ENCODE results near the gene MMP24.

Gene MMP24

DNA sequence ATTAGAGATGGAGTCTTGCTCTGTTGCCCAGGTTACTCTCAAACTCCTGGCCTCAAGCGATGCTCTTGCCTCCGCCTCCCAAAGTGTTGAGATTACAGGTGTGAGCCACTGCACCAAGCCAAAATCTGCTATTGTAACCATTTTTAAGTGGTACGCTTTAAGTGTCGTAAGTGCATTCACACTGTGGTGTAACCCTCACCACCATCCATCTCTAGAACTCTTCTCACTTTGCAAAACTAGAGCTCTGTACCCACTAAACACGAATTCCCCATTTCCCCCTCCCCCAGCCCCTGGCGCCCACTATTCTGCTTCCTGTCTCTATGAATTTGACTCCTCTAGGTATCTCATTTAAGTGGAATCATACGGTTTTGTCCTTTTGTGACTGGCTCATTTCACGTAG lies 68.6 kb downstream of the MMP24 start:
- DNase-seq = no peak

DNA sequence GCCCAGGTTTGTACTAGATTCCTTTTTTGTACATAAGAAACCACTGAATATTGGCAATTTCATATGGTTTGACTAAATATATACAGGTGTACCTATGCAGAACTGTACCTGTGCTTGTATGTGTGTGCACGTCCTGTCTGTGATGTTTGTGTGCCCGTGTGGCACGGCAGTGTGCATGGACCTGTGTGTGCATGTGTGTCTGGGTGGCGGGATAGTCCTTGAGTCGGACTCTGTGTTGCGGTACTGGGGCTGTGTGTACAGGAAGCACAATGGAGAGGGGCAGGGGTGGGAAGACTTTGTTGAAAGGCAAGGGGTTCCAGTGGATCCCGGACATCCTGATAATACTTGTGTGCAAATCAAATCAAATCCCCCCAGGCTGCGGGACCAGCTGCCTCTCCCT lies 69.2 kb downstream of the MMP24 start:
- DNase-seq = no peak

DNA sequence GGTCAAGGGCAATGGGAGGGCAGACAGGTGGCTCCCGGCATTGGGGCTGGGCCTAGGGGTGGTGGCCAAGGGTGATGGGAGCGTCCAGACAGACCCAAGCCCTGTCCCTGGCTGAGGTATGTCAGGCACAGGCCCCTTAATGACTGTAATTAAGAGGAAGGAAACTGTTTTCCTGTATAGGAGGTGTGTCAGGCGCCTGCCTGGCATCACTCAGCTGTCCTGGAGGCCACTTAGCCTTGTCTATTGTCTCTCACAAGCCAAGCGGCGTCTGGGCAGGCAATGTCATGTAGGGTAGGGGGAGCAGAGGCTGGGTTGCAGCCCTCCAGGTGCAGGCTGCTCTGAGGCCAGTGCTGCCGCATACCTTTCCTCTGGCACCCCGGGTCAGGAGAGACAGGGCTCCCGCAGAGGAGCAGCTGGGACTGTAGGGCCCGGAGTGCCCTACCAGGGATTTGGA lies 69.6 kb downstream of the MMP24 start:
- DNase-seq = no peak

DNA sequence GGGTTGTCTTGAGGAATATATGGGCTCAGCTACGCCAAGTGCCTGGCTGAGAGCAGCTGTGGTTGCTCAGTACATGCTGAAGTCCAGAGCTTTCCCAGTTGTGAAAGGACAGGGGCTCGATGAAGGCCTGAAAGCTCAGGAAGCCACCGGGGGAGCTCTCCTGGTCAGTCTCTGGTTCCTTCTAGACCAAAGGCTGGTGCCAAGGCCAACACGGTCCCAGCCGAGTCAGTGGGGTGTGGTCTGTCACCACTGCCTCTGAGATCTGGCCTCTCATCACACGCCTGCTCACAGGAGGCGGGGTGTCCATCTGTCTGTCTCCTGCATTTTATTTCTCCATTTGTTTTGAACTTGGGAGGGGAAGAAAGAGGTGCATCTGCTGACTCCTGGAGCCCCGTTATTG lies 70.7 kb downstream of the MMP24 start:
- DNase-seq = no peak

DNA sequence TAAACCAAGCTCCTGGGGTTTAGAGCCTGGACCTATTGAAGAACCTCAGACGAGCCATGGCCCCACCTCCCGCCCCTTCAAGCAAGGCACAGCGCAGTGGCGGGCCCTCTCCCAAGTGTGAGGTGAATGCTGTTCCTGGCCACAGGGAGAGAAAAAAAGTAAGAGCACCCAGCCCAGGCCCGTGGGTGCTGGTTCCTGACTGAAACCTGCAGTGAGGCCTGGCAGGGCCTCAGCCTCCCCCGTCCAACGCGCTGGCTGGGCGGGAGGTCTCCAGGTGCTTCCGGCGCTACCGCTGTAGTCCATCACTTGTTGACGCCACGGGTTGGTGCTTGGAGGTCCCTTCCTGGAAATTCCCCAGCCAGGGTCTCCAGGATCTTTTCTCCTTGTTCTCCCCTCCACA lies 71.2 kb downstream of the MMP24 start:
- DNase-seq = no peak

DNA sequence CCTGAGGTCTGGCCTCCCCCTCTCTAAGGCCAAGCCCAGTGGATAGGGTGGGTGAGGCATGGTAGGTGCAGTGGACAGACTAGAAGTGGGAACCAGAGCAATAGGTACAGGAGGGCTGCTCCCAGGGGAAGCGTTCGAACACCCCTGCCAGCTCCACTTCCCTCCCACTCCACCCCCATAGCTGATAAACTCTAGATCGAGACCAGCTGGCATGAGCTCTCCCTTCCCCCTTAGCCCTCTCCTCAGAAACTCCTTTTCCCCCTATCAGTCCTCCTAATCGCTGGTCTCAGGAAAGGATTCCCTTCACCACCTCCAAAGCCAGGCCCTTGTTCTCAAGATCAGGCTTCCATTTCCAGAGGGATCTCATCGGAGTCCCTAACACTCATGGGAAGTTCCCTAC lies 71.8 kb downstream of the MMP24 start:
- no peak for DNase-seq

DNA sequence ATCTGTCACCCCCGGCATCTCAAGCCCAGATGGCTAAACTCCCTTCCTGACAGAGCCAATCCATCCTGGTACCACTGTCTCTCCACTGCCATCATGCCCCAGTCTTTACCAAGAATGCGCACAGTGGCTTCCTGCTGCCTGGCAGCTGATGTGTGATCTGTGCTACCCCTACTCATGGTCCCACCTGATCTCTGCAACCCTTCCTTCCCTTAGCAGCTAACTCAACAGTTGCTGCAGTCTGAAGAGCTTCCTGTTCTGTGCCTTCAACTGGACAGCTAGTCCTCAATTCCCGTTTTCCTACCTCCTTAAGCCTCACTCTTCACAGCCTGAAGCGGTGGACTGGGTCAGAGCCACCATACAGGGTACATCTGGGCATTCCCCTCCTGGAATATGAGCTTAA lies 73.3 kb downstream of the MMP24 start:
- no peak for DNase-seq

DNA sequence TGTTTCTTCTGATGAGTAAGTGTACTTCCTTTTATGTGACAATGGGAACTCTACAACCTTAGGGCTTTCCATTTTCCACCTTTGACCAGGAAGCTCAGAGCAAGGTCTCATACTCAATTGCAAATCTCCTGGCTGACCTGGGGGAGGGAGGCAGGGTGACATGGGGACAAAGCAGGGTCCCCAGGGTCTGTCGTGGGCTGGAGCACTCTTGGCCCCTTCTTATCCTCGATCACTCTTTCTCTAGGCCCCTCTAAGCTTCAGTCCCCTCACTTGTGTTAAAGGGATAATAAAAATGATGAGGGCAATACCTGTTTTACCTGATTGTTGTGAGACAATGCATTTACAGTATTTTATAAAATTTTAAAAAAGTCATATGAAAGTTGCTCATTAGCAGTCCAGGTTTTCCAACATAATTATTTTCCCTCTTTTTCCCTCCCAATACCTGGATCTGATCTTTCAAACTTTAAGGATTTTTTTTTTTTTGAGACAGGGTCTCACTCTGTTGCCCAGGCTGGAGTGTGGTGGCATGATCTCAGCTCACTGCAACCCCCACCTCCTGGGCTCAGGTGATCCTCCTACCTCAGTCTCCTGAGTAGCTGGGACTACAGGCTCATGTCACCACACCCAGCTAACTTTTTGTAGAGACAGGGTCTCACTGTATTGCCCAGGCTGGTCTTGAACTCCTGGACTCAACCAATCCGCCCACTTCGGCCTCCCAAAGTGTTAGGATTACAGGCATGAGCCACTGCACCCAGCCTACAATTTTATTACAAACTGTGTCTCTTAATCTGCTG lies 74.2 kb downstream of the MMP24 start:
- no peak for DNase-seq

DNA sequence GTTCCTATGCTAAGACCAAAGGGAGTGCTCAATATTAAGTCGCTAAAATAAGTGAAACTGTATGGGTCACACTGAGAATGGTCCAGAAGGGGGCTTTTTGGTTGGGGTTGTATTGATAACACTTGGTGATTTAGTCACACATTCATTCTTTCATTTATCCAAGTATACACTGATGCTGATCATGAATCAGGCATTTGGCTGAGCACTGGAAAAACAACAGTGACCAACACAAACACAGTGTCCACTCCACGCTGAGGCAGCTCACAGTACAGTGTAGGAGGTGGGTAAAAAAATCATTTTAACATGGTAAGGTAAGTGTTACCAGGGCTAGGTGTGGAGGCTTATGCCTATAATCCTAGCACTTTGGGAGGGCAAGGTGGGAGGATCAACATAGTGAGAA lies 74.9 kb downstream of the MMP24 start:
- DNase-seq = no peak

DNA sequence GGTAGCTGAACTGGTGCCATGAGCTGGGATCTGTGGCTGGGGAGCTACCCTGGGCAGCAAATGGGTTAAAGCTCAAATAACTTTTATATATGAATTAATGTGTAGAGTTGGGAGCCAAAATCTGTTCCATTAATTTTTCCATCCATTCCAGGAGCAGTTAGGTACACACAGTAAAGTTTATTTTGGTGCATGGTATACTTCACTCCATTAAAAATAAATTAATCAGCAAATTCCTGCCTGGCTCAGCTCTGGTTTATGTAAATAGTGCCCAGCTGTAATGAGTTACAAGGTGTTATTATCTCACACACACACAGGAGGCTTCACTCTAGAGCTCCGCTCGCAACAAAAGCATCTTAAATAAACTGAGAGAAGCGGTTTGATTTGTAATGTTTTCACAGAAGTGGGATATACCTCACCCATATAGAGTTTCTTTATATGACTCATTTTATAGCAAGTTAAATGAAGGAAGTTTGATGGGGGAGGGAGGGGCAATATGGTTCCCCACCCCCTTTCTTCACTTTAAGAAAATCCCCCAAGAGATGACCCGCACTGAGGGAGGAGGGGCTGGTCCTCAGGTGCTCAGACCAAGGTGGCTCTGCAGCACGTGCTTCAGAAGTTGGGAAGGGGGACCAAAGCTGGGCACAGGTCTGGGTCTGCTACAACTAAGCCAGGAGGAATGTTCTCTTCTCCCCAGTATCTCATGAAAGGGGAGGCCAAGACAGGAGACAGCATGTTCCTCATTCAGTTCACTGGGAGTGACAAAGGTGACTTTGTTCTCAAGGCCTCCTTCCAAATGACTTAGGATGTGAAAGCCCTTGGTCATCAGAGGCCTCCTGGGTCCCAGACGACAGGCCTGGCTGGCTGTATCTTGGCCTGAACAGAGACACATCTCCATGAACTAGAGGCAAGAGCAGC lies 76.2 kb downstream of the MMP24 start:
- DNase-seq = no peak

DNA sequence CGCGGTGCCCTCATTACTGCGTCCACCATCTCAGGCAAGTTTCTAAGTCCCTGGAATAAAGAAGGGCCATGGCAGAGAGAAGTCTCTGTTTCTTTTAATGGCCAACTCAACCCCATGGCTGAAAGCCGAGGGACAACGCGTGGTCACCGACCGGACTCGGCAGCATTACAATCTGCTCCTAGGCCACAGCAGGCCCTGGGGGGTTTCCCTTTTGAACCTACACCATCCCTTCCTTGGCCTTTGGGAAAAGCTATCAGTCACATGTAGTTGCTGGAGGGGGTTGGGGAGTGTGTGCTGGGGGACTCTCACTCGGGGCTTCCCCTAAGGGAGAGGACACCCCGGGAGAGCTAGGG lies 76.9 kb downstream of the MMP24 start:
- no peak for DNase-seq

DNA sequence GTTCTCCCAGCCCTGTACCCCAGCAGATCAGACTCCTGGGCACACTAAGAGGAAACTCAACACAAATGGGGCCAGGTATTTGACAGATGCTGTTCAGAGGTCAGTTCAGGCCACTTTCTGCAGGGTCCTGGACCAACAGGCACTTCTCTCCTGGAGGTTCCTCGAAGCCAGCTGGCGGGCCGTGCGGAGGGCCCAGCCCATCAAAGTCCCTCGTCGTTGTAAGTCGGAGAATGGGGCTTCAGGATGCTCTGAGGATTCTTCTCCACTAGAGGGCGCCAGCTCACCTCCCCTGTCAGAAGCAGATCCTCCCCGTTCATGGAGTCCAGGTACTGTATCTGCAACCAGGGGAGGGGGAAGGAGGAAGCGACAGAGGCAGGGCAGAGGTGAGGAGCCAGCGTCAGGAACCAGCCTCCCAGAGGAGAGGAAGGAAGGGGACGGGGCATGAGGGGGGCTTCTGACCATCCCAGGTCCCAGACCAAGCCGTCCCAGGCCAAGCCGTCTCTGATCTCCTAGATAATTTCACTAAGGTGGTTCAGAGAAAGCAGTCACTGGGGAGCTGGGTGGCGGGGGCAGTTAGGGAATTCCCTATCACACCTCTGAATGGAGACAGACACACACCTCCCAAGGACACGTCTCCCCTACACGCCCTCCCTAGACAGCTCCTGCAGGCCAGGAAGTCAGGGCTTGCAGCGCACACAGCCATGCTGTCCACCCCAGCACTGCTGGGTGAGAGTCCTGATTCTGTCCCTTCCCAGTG lies 77.4 kb downstream of the MMP24 start:
- no peak for DNase-seq

DNA sequence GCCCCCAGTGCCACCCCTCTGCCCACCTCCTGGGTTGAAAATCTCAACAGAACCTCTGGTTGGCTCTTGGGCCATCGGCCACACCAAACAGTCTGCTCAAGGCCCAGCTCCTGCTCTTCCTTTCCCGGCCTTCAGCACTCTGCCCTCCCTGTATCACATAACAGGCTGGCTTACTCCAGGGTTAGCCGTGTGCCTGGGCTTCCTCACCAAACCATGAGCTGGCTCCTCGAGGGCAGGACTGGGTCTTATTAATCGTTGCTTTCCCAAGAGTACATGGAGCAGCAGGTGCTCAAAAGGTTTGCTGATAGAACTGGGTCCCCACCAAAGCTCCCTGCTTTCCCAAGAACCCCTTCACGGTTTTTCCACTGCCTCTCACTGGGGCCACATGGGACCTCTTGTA lies 78.5 kb downstream of the MMP24 start:
- no peak for DNase-seq

DNA sequence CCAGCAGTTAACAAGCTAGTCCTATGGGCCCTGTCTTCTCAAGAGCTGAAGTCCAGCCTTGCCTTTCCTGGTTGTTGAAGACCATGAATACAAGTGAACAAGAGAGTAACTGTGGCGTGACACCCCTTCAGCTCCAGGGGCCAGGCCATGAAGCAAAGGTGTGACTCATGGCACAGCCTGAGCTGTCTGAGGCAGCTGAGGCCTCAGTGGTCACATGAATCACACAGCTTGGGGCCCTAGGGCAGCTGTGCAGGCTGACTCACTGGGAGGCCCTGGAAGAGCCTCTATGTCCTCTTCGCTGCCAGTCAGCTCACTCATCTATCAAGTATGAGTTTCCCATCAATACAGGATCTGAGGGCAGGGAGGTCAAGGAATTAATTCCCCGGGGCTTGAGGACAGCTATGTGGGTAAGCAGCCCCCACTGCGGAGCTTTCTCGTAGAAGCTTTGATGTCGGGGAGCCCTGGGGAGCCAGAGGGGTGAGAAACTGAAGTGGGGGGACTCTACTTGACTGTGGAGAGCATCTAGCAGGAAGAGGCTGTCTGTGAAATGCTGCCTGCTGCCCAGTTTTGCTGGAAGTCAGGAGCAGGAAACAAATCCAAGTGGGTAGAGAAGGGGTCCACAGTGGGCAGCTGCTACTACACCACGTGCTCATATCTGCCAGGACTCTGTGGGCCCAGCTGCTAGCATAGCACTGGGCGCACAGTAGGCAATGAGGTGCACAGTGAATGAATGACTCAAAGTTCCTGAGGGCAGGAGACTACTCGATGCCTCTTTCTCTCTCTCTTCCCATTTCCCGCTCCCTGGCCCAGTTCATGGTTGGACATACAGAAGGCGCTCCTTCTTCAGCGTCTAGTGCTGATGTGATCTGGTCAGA lies 79.4 kb downstream of the MMP24 start:
- DNase-seq = no peak

DNA sequence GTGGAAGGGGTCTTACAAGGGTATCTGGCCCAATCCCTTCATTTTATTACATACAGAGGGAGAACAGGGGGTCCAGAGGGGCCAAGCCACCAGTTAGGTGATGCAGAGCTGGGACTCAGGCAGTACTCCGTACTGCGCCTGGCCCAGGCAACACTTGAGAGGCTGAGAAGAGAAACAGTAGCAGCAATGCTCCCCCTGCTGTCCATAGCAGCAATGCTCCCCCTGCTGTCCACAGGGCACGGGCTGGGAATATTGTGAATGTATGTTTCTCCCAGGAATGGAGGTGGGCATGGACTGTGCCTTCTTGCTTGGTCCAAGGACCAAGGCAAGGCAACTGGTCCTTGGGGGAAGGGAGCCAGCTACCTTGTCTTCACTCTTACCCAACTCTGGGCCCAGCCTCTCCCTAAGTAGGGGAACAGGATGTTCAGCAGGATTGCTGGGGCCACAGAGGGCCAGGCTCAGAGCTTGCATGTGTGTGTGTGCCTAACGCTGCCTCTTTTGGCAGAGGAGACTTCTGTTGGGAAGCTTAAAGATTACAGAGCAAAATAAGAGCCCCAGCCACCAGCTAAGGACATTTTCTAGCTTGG lies 80.5 kb downstream of the MMP24 start:
- DNase-seq = no peak

DNA sequence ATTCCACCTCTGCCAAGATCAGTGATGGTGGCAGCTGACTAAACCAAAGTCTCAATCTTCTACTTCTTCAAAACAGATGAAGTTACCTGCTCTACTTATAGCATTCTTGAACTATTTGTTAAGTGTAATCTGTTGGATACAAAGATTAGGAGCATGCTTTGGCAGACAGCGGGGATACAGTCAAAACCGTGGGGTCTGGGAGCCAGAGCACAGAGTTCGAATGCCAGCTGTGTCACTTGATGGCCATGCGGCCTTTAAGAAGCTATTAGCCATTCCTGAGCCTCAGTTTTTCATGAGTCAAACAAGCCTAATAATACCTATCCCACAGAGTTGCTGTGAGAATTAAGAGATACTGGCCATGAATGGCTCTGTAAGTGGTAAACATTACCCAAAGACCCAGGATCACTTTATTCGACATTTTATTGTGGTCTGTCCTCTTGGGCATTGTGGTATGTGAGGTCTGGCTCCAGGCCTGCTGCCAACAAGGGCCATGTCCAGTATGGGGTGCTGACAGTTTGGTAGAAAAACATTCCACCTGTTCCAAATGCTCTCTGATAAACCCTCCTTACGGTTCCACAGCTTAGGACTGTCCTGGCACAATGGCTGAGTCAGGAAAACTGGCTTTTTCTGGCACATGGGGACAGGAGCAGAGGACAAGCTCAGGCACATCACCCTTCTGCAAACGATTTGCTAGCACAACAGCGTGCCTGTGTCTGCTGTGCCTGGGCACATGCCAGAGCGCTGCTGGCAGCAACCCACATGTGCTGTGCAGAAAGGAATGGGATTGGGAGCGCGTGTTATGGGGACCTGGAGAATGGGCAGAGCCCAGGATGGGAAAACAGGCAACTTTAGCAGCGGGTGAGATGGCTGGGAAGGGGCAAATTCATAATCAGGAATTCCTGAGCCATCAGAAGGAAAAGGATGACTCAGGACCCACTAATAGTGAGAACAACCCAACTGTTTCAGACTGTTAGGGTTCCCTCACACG lies 81.5 kb downstream of the MMP24 start:
- DNase-seq = no peak

DNA sequence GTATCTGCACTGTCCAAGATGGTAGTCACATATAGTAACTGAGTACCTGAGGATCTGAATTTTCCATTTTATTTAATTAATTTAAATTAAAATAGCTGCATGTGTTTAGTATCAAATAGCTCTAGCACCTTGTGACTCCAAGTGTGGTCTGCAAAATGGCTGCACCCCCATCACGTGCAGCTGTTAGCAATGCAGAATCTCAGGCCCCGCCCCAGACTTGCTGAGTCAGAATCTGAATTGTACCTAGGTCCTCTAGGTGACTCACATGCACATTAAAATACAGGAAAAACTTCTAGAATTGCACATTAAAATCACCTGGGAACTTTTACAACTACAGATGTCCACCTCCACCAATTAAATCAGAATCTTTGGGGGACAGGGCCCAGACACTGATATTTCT lies 84.9 kb downstream of the MMP24 start:
- DNase-seq = no peak

DNA sequence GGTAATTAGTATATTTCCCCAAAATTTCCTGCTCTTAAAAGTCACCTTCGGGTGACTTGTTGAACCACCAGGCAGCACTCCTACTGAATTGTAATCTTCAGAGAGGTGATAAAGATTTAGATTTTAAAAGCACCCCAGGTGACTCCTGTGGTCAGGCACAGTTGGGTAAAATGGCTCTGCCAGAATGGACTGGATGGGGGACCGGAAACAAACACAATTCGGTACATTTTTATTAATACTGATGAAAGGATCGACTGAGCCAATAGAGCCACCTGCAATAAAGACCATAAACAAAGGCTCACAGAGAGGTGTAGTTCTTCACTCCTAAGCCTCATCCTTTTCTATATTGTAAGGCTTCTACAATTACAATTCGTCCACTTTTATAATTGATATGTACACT lies 85.3 kb downstream of the MMP24 start:
- DNase-seq = no peak

DNA sequence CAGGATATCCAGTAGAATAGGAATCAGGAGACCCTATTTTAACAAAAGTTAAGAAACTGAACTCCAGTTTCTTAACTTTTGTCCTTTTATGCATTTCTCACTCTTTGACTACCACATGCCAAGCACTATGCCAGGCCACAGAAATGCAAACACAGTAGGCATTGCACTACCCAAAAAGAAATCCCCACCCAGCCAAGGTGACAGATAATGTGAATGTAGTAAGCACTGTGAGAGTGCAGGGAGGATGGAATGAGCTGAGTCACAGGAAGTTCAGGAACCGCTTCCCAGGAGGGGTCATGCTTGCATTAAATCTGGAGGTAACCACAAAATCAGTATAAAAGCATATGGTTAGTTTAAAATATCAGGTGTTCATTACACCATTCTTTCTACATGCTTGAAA lies 85.8 kb downstream of the MMP24 start:
- DNase-seq = no peak

DNA sequence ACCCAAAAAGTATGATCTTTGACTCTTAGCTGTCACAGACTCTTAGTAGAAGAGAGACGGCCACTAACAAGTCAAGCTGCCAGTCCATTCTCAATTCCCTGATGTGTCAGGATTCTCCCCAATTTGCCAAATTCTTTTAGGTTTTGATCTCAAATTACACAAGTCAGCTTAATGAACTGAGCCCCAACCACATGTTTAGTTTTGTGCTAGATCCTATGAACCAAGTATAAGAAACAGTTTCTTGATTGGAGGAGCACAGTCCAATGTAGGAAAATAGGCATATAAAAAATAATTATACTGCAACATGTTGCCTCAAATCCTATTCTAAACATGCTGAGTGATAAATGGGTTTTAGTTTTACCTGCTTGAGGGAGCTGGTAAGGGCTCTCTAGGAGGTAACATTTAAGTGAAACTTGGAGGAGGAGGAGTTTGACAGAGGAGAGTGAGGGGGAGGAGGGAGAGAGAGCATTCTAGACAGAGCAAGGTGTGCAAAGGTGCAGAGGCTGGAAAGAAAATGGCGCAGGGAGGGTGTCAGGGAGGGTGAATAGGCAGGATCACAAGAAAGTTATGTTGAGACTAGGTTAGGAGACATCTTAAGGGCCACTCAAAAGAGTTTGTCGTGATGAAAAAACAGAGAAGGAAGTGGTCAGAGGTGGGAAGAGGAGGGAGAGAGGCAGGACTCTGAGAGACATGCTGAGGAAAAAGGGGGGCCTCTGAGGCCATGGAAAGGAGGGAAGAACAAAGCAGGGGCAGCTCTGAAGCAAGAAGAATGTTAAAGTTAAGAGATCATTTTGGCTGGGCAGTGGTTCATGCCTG lies 88.5 kb downstream of the MMP24 start:
- no peak for DNase-seq
